Nephron (organoid): ENCODE results near the gene AGBL3.

Experiments used
- H3K27ac Mint-ChIP-seq, 3 experiments: 2 replicates each; pipeline ENCODE4 v1.8.0; 2020; ENCODE audit warnings: mixed read lengths in 3 of 3, mild to moderate bottlenecking in 2 of 3, moderate library complexity in 1 of 3
- H3K27me3 Mint-ChIP-seq: 2 replicates; pipeline ENCODE4 v1.8.0; 2021; ENCODE audit warnings: low read depth, mild to moderate bottlenecking, moderate library complexity, mixed read lengths
- H3K36me3 Mint-ChIP-seq: 2 replicates; pipeline ENCODE4 v1.8.0; 2020; ENCODE audit warnings: low read depth, mixed read lengths
- H3K4me1 Mint-ChIP-seq: 2 replicates; pipeline ENCODE4 v1.8.0; 2020; ENCODE audit warnings: mixed read lengths
- H3K4me3 Mint-ChIP-seq, 3 experiments: 2 replicates each; pipeline ENCODE4 v1.8.0; 2020; ENCODE audit warnings: mild to moderate bottlenecking in 3 of 3, mixed read lengths in 3 of 3, moderate library complexity in 2 of 3
- H3K9me3 Mint-ChIP-seq: 2 replicates; pipeline ENCODE4 v1.8.0; 2020; ENCODE audit warnings: mixed read lengths
- TF ChIP-seq, protein P1 (sequence below), 3 experiments: fragments of 200-600 bp; sonication (generic); IDR thresholded peaks; one replicate each; pipeline ENCODE4 v1.5.0; 2021; ENCODE audit warnings: antibody characterized with exemption in 3 of 3; ENCODE audit not compliant: unreplicated experiment in 3 of 3

Gene AGBL3

DNA sequence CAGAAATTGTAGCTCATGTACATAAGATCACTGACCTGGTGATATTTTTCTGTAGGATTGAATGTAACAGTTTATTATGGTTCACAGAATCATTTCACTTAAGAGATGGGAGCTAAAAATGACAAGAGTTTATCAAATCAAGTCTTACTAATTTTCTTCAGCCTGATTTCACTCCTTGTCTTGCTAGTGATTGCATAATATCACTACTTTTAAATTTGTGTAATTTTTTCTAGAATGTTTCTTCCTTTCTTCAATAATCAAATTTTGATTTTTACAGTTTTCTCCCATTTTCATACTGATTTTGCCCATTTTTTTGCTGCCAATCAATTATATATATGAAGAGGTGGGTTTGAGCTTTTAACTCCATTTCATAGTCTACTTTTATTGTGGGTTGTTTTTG, 92.8 kb downstream of the AGBL3 start:
- H3K9me3 Mint-ChIP-seq: peaks cover 7% of the 10 kb centered on the region
- H3K27me3 Mint-ChIP-seq: no peaks in the 10 kb centered on the region
- no peak overlapping the region for H3K4me3 Mint-ChIP-seq

DNA sequence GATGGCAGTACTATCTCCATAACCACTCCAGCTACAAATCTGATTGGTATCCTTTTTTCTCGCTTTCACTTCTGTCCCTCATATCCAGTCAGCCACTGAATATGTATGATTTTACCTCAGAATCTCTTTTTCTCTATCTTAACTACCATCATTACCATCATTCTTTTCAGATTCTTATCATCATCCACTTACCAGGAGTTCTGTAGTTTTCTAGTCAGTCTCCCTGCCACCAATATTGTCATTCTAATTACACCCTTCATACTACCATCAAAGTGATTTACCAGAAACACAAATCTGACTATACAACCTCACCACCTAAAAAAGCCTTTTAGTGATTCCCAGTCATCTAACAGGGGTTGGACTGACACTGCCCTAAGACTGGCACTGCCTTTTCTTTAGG, 96.7 kb downstream of the AGBL3 start:
- H3K27ac Mint-ChIP-seq: no peak overlapping the region
- TF ChIP-seq, protein P1, sequence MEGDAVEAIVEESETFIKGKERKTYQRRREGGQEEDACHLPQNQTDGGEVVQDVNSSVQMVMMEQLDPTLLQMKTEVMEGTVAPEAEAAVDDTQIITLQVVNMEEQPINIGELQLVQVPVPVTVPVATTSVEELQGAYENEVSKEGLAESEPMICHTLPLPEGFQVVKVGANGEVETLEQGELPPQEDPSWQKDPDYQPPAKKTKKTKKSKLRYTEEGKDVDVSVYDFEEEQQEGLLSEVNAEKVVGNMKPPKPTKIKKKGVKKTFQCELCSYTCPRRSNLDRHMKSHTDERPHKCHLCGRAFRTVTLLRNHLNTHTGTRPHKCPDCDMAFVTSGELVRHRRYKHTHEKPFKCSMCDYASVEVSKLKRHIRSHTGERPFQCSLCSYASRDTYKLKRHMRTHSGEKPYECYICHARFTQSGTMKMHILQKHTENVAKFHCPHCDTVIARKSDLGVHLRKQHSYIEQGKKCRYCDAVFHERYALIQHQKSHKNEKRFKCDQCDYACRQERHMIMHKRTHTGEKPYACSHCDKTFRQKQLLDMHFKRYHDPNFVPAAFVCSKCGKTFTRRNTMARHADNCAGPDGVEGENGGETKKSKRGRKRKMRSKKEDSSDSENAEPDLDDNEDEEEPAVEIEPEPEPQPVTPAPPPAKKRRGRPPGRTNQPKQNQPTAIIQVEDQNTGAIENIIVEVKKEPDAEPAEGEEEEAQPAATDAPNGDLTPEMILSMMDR (IDR thresholded peaks at IDR 0.05; ENCODE audit: unreplicated experiment in 3 of 3): no peak
- no peaks in the 10 kb centered on the region for H3K27me3 Mint-ChIP-seq
- no peaks in the 10 kb centered on the region for H3K4me1 Mint-ChIP-seq
- H3K9me3 Mint-ChIP-seq: peaks cover 14% of the 10 kb centered on the region
- H3K36me3 Mint-ChIP-seq: no peaks in the 10 kb centered on the region
- no peak overlapping the region for H3K4me3 Mint-ChIP-seq

More for the DNA sequence above, 92.8 kb downstream of the AGBL3 start:
- Mint-ChIP-seq H3K36me3 (no peaks in the 10 kb centered on the region), H3K27ac (no peak overlapping the region), H3K4me1 (no peaks in the 10 kb centered on the region)
- TF ChIP-seq, protein P1 (IDR thresholded peaks at IDR 0.05; ENCODE audit: unreplicated experiment in 3 of 3): no peak

DNA sequence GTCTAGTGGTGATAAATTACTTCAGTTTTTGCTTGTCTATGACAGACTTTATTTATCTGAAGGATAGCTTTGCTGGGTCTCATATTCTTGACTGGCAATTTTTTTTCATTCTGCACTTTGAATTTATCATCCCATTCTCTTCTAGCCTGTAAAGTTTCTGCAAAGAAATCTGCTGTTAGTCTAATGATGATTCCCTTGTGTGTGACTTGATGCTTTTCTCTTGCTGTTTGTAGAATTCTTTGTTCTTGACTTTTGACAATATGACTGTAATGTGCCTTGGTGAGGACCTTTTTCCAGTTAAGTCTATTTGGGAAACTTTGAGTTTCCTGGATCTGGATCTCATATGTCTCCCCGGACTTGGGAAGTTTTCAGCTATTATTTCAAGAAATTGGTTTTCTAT, 102.3 kb downstream of the AGBL3 start:
- H3K27ac Mint-ChIP-seq: no peak overlapping the region
- no peaks in the 10 kb centered on the region for H3K36me3 Mint-ChIP-seq
- H3K27me3 Mint-ChIP-seq: no peaks in the 10 kb centered on the region
- peaks cover 26% of the 10 kb centered on the region for H3K9me3 Mint-ChIP-seq
- no peaks in the 10 kb centered on the region for H3K4me1 Mint-ChIP-seq
- TF ChIP-seq, protein P1 (IDR thresholded peaks at IDR 0.05; ENCODE audit: unreplicated experiment in 3 of 3): no peak
- H3K4me3 Mint-ChIP-seq: no peak overlapping the region

DNA sequence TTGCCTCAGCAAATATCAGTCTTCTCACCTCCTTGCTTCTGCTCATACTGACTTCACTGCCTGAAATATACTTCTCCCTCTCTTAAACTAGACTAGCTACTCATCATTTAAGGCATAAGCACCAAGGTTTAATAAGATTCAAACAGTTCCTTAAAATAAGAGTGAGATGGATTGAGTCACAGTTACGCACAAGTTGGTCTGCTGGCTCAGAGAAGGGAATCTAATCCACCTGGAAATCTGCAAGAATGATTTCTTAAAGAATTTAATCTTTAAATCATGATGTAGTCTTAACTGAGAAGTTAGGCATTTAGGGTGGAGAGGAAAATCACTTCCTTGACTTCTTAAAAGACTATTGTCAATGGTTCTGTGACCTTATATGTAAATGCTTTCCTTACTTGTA, 105.4 kb downstream of the AGBL3 start:
- TF ChIP-seq, protein P1 (IDR thresholded peaks at IDR 0.05; ENCODE audit: unreplicated experiment in 3 of 3): no peak
- Mint-ChIP-seq H3K27ac (no peak overlapping the region), H3K27me3 (no peaks in the 10 kb centered on the region), H3K4me3 (no peak overlapping the region), H3K36me3 (no peaks in the 10 kb centered on the region), H3K9me3 (peaks cover 21% of the 10 kb centered on the region), H3K4me1 (peaks cover 5% of the 10 kb centered on the region)

DNA sequence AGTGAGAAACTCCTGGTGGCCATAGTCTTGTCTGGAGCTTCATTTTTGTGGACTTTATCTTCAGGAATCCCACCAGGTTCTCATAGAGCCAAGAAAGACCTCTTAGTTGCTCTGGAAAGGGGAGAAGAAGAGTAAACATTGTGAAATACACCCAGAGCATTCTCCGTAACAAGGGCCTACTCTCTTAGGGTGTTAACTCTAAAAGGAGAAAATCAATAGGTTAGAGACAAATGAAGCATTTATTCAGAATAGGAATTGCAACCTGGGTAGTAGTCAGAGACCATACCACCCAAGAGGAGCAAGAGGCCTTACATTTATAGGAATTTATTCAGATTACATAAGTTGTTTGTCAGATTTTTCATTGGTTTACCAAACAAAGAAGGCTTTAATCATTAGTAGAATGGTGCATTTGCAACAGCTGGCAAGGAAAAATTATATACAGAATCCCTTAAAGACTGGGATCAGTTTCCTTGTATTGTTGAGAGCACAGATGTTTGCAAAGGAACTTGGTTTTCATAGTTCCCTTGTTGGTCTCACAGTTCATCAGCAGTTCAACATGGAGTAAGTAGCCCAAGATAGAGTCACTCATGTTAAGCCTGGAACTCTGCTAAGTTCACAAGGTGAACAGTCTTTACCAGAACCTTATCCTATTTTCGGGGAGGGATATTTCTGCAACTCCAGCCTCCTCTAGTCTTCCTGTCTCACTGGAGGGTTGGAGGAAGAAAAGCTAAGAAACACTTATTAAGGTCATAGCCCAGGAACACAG, 108.3 kb downstream of the AGBL3 start:
- Mint-ChIP-seq H3K4me3 (no peak overlapping the region), H3K9me3 (peaks cover 2% of the 10 kb centered on the region), H3K4me1 (peaks cover 5% of the 10 kb centered on the region), H3K27ac (peak overlapping the region; percentile 26 to 49 (median 29)), H3K36me3 (no peaks in the 10 kb centered on the region), H3K27me3 (no peaks in the 10 kb centered on the region)
- TF ChIP-seq, protein P1 (IDR thresholded peaks at IDR 0.05; ENCODE audit: unreplicated experiment in 3 of 3): no peak

DNA sequence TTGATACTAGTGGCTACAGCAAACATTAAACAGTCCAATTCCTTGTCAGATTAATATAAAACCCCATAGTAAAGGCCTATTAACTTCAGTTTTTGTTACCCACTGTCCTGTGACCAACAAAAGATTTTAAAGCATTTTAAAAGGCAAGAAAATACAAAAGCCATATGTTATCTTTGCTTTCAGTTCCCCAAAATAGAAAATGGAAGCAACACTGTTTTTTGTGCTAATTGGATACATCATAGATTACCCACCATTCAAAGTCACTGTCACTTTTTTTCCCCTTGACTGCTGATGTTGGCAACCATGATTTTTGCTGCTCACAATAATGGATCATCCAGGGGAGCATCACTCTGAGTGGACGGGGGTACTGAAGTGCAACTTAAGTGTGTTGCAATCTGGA, 109.1 kb downstream of the AGBL3 start:
- Mint-ChIP-seq H3K4me3 (no peak overlapping the region), H3K9me3 (peaks cover 2% of the 10 kb centered on the region), H3K27ac (peak overlapping the region; percentile 26 to 49 (median 29)), H3K36me3 (no peaks in the 10 kb centered on the region), H3K4me1 (peaks cover 5% of the 10 kb centered on the region), H3K27me3 (no peaks in the 10 kb centered on the region)
- TF ChIP-seq, protein P1 (IDR thresholded peaks at IDR 0.05; ENCODE audit: unreplicated experiment in 3 of 3): no peak
